DOHH2 (cell line): ENCODE results near the gene HOXA9.

Experiments
- H3F3A ChIP-seq: fragments of 200-600 bp; sonication (generic), shearing (Covaris generic); 2 replicates; pipeline ENCODE4 v1.6.0; 2016; ENCODE audit warnings: antibody characterized with exemption, mild to moderate bottlenecking; ENCODE audit not compliant: control insufficient read depth, insufficient read depth
- H3K27ac ChIP-seq: fragments of 200-600 bp; sonication (generic); 2 replicates; pipeline ENCODE4 v1.5.1; 2014; ENCODE audit warnings: low read depth, mild to moderate bottlenecking, low read length, moderate library complexity
- H3K27me3 ChIP-seq: fragments of 200-600 bp; sonication (generic); 2 replicates; pipeline ENCODE4 v1.6.1; 2014; ENCODE audit warnings: mild to moderate bottlenecking, low read length, mixed read lengths; ENCODE audit not compliant: control insufficient read depth
- H3K36me3 ChIP-seq: fragments of 200-600 bp; sonication (generic); 2 replicates; pipeline ENCODE4 v1.6.1; 2014; ENCODE audit warnings: mild to moderate bottlenecking, low read length, moderate library complexity, mixed read lengths; ENCODE audit not compliant: control insufficient read depth
- H3K4me1 ChIP-seq: fragments of 200-600 bp; sonication (generic); 2 replicates; pipeline ENCODE4 v1.6.1; 2014; ENCODE audit warnings: mild to moderate bottlenecking, low read length, mixed read lengths; ENCODE audit not compliant: control insufficient read depth
- H3K4me2 ChIP-seq: fragments of 200-600 bp; sonication (generic); 2 replicates; pipeline ENCODE4 v1.6.0; 2014; ENCODE audit warnings: mild to moderate bottlenecking, low read length, moderate library complexity
- H3K4me3 ChIP-seq: fragments of 200-600 bp; sonication (generic); 2 replicates; pipeline ENCODE4 v1.5.1; 2014; ENCODE audit warnings: mild to moderate bottlenecking, low read length, mixed read lengths
- H3K79me2 ChIP-seq: fragments of 200-600 bp; sonication (generic); 2 replicates; pipeline ENCODE4 v1.6.1; 2014; ENCODE audit warnings: mild to moderate bottlenecking, low read length, mixed read lengths; ENCODE audit not compliant: control insufficient read depth
- H3K9me2 ChIP-seq: fragments of 200-600 bp; sonication (generic); replicated peaks from 2 replicates; pipeline ENCODE4 v1.6.1; 2014; ENCODE audit warnings: mild to moderate bottlenecking, low read length, mixed read lengths; ENCODE audit not compliant: control insufficient read depth
- H3K9me3 ChIP-seq: fragments of 200-600 bp; sonication (generic); 2 replicates; pipeline ENCODE4 v1.6.1; 2014; ENCODE audit warnings: antibody characterized with exemption, low read length, mixed read lengths; ENCODE audit not compliant: control insufficient read depth, insufficient read depth
- H4K20me1 ChIP-seq: fragments of 200-600 bp; sonication (generic); 2 replicates; pipeline ENCODE4 v1.6.0; 2014; ENCODE audit warnings: low read depth, mild to moderate bottlenecking, antibody characterized with exemption, low read length, moderate library complexity; ENCODE audit not compliant: control insufficient read depth, insufficient read depth
- EZH2phosphoT487 ChIP-seq: fragments of 200-600 bp; sonication (generic); IDR thresholded peaks from 2 replicates; pipeline ENCODE4 v1.6.1; 2017; ENCODE audit warnings: borderline replicate concordance, mild to moderate bottlenecking, antibody characterized with exemption, low read length, moderate library complexity, mixed read lengths
- TF ChIP-seq, protein P1 (sequence below): fragments of 200-600 bp; sonication (generic); IDR thresholded peaks from one replicate; pipeline ENCODE4 v1.5.1; 2014; ENCODE audit warnings: antibody characterized with exemption, mild to moderate bottlenecking, low read depth, low read length; ENCODE audit not compliant: poor library complexity, severe bottlenecking

The HOXA9 gene

DNA sequence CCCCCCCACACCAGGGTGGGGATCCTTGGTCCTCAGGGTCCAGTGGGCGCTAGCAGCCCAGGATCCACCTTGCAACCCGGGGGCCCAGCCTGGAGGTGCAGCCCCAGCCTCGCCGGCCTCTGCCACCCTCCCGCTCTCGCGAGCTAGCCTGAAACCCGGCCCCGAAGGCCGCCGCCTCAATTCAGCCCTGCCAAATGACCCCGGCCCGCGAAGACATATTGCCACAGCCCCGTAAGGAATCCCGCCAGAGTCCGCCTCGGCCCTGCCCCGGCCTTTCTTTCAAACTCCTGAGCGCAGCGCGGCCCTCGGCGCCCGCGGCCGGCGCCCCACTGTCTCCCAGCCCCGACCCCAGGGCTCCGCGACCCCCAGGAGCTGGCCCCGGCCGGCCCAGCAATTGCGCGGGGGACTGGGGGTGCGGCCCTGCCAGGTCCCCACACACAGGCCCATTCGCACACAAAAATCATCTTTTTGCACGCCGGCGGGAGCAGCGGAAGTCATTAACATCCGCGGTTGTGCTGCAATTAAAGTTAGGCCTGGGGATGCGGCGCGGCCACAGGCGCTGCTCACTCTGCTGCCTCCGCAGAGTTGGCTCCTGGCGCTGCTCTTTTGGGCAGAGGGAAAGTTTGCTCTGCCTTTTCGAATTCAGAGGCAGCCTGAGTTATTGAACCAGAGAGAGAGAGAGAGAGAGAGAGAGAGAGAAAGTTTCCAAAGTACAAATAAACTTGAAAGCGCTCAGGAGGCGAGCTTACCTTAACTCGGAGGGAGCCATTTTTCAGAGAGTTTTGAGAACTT, 25.8 kb downstream of the HOXA9 start:
- Histone ChIP-seq H3K79me2 (no peaks in the 10 kb centered on the region), H3K9me3 (no peaks in the 10 kb centered on the region), H3K27me3 (peaks cover 46% of the 10 kb centered on the region), H4K20me1 (no peaks in the 10 kb centered on the region), H3K9me2 (no peaks in the 10 kb centered on the region), H3K27ac (no peak overlapping the region), H3K36me3 (no peaks in the 10 kb centered on the region), H3F3A (no peaks in the 10 kb centered on the region), H3K4me3 (no peak overlapping the region), H3K4me2 (no peak overlapping the region), H3K4me1 (no peaks in the 10 kb centered on the region)
- TF ChIP-seq, protein P1, sequence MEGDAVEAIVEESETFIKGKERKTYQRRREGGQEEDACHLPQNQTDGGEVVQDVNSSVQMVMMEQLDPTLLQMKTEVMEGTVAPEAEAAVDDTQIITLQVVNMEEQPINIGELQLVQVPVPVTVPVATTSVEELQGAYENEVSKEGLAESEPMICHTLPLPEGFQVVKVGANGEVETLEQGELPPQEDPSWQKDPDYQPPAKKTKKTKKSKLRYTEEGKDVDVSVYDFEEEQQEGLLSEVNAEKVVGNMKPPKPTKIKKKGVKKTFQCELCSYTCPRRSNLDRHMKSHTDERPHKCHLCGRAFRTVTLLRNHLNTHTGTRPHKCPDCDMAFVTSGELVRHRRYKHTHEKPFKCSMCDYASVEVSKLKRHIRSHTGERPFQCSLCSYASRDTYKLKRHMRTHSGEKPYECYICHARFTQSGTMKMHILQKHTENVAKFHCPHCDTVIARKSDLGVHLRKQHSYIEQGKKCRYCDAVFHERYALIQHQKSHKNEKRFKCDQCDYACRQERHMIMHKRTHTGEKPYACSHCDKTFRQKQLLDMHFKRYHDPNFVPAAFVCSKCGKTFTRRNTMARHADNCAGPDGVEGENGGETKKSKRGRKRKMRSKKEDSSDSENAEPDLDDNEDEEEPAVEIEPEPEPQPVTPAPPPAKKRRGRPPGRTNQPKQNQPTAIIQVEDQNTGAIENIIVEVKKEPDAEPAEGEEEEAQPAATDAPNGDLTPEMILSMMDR: no peak

DNA sequence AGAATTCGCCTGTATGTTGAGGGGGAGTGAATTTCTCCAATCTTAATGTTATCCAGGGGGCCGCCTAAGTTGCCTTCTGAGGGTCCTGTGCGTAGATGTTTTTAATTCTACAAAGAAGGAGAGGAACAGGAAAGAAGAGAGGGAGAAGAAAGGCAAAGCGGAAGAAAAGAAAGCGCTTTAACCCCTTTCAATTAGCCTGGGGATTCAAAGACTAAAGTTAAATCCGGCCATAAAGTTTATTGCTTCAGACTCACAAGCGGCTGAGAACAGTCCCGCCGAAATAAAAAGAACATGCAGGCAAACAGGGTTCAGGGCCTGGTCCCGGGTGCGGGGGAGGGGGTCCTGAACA, 26.4 kb downstream of the HOXA9 start:
- H3K27me3 ChIP-seq: peaks cover 50% of the 10 kb centered on the region
- TF ChIP-seq, protein P1: no peak
- no peak for TF ChIP-seq EZH2phosphoT487
- no peaks in the 10 kb centered on the region for H3K9me3 ChIP-seq
- H3K4me2 ChIP-seq: no peak overlapping the region
- no peaks in the 10 kb centered on the region for H4K20me1 ChIP-seq
- no peaks in the 10 kb centered on the region for H3K79me2 ChIP-seq
- H3K4me1 ChIP-seq: no peaks in the 10 kb centered on the region
- no peak overlapping the region for H3K27ac ChIP-seq
- no peaks in the 10 kb centered on the region for H3K9me2 ChIP-seq
- H3F3A ChIP-seq: no peaks in the 10 kb centered on the region
- H3K4me3 ChIP-seq: no peak overlapping the region
- no peaks in the 10 kb centered on the region for H3K36me3 ChIP-seq

DNA sequence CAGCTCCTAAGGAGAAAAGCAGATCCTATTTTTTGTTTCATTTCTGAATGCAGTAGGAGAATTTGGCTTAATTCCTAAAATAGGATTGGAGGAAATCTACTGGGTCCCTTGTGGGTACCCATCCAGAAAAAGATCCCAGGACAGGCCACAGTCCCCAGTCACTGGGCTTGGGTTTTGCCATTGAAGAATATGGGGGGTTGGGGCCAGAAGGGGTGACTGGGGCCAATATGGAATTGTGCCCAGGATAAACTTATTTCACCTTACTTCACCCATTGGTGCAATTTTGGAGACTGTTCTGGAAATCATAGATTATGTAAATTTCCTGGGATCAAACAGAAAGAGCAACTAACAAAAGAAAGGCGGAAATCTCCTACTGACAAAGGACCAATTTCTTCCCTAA, 26.9 kb downstream of the HOXA9 start:
- TF ChIP-seq, protein P1: no peak
- no peak for TF ChIP-seq EZH2phosphoT487
- Histone ChIP-seq H3K36me3 (no peaks in the 10 kb centered on the region), H3K79me2 (no peaks in the 10 kb centered on the region)

More for the DNA sequence above, 26.9 kb downstream of the HOXA9 start:
- peaks cover 55% of the 10 kb centered on the region for H3K27me3 ChIP-seq
- H3K4me1 ChIP-seq: no peaks in the 10 kb centered on the region
- H4K20me1 ChIP-seq: no peaks in the 10 kb centered on the region
- no peaks in the 10 kb centered on the region for H3F3A ChIP-seq
- no peaks in the 10 kb centered on the region for H3K9me3 ChIP-seq
- H3K4me3 ChIP-seq: no peak overlapping the region
- H3K4me2 ChIP-seq: no peak overlapping the region
- no peak overlapping the region for H3K27ac ChIP-seq
- H3K9me2 ChIP-seq: no peaks in the 10 kb centered on the region
